Raji (cell line): ENCODE data around the gene PRAF2.
A peak's percentile ranks its signal among the peaks of the same experiment; 100 is the strongest.

Experiments
- POLR2A ChIP-seq: IDR thresholded peaks from 2 replicates; pipeline ENCODE4 v1.6.1; 2011; ENCODE audit warnings: low read depth, low read length, control low read depth; ENCODE audit not compliant: insufficient read depth

Gene PRAF2

GRCh38 chrX:49061916-49062315, 11.9 kb downstream of the PRAF2 start:
- no peak for TF ChIP-seq POLR2A

- no peak for TF ChIP-seq POLR2A
Observed at GRCh38 chrX:49061490-49061889, 12.3 kb downstream of the PRAF2 start.

DNA sequence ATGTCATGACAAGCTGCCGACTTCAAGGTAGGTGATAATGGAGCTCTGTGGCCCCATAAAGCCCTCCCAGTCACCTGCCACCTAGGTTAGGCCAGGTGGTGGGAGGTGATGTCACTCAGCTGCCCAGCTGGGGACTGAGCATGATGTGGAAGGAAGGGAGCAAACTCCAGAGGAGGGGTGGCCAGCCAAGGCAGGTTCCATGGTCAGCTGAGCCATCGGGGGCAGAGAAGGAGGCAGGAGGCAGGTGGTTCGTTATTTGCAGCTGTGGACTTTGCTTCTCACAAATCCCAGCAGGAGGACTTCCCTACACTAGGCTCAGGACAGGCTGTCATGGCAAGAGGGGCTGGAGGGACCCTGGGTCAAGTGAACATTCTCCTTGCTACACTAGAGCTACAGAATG, 12.9 kb downstream of the PRAF2 start:
- TF ChIP-seq POLR2A: no peak

GRCh38 chrX:49059681-49060085, 14.1 kb downstream of the PRAF2 start:
- TF ChIP-seq POLR2A: no peak

GRCh38 chrX:49059201-49059600, 14.6 kb downstream of the PRAF2 start:
- TF ChIP-seq POLR2A: no peak

GRCh38 chrX:49058794-49059193, 15.0 kb downstream of the PRAF2 start, which contains the start of gene CCDC120:
Gene CCDC120 (plus strand): TSS chrX:49058999. CDS start chrX:49062042, 3,043 bp downstream.
- no peak for TF ChIP-seq POLR2A

GRCh38 chrX:49054073-49054762, 19.6 kb downstream of the PRAF2 start:
- TF ChIP-seq POLR2A: no peak

DNA sequence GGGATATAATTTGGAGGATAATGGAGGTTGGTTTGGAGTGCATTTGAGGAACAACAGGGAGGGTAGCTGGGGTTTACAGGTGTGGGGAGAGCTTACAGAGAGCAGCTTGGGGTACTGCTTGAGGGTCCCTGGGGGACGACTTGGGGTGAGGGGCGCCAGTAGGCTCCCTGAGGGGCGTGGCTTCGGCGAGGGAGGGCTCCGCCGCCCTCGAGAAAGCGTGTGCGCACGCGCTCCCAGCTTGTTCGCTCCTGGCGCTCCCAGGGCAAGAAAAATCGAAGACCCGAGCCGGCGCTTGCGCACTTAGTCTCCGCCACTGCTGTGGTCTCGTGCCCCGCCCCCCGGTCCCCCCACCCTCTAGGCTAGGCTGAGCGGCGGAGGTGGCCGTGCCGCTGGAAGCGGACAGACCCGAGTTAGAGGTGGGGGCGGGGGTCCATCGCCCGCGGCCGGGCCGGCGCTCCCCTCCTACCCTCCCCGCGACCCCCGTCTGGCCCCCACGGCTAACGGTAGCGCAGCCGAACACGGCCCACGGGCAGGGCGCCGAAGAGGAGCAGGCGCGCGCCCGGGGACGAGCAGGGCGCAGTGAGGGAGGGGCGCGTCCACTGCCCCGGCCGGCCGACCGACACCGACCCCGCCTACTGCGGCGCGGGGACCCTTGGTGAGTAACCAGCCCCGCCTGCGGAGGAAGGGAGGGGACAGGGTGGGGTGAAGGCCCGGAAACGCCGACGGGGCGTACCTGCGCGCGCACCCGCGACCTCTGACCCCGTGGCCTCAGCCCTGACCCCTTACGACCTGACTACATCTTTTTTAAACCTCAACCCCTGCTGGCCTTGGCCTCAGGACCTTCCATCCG, 20.4 kb downstream of the PRAF2 start:
- no peak for TF ChIP-seq POLR2A

DNA sequence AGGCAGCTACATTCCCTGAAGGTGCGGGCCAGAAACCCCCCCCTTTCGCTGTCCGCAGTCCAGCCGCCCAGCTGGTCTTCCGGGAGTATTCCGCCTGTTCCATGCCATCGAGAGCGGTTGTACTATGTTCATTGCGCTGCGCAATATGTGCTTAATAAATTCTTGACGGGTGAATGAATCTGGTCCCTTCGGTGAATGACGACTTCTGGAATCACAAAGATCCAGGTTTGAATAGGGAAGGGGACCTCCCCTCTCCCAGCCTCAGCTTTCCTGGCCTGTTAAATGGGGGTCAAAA, 29.9 kb downstream of the PRAF2 start:
- TF ChIP-seq POLR2A: no peak

DNA sequence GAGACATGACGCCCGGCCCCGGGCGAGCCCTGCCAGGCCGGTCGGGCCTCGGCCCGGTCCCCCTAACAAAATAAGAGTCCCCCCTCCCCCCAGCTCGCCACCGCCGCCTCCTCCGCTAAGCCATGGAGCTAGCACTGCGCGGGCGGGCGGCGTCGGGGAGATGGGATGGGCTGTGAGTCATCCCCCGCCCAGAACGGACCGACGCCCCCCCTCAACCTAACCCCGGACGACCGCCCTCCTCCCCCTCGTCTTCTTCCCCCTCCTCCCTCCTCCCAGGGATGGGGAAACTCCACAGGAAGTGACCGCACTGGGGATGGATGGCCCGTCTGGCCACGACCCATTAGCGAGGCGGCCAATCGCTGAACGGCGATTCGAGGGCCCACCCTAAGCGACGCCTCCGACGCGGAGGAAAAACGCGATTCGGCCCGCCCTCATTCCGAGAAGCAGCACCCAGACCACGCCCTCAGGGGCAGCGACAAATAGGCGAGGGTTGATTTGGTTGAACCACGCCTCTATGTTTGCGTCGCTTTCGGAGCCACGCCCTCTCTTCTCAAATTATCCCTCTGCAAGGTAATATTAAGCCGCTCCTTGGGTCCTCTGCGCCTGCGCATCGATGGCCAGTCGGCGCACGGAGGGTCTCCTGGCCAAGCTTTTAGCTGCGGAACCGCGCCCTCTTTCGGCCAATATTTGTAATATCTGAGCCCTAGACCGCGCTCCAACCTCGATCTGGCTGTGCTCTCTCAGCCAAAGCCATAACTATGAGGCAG, 30.4 kb downstream of the PRAF2 start, which contains the start of gene TFE3:
TSS of gene TFE3 (minus strand) at position 138 of the 767 bp plus-strand sequence. CDS start at position 7, 131 bp downstream.
- TF ChIP-seq POLR2A: peak; percentile 20

GRCh38 chrX:49042581-49043219, 31.1 kb downstream of the PRAF2 start:
- TF ChIP-seq POLR2A: no peak

DNA sequence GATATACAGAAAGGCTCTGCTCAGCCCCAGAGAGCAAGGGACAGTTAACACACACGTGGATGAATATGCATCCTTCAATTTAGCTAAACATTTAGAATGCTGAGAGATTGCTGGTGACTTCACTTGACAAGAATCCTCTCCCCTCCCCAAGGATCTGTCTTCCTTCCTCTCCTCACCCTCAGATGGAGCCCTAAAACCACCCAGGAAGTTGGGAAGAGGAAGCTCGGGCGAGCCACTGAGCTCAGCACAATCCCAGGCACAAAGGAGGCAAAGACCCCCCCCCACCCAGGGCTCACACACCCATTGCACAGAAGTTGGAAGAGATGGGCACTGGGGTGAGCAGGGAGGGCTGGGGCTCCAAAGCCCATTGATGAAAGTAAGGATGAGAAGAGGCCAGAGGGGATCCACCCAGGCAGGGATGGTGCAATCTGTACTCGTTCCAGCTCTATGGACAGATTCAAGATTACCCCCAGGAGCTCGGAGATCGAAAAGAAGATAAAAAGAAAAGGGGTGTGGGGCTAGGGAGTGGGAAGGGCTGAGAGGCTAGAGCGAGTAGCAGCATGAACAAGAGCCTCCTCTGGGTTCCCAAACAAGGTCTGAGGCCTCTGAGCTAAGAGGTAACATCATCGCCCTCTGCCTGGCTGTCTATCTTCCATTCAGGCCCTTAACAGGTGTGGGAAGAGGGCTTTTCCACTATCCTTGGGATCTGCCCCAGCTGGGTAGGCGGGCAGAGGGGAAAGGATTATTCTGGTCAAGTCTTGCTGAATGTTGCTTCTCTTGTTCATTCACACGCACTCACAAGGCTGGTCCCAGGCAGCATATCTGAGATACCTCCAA, 31.8 kb downstream of the PRAF2 start:
- TF ChIP-seq POLR2A: no peak

DNA sequence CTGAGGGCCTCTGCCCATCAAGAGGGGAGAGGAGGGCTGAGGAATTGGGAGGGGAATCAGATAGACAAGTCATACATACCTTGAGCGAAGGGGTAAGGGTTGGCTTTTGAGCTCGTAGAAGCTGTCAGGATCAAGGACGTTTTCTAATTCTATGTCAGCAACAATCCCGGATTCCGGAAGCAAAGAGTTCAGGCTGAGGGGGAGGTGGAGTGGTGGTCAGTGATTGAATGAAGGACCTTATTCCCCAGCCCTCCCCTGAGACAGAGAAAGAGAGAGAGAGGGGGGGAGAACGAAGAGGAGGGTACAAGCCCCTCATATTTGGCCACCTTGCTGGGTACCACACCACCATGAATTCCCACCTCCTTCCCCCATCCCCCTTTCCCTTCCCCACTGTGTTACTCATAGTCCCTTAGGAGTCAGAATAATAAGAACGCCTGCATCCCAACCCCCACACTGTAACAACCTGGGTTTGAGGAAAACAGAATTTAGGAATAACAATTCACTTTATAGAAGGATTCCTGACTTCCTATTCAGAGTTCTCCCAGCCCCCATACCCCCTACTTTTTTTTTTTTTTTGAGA, 33.3 kb downstream of the PRAF2 start:
- no peak for TF ChIP-seq POLR2A
